ENCODE data around the gene HUNK.
"Not testable (repeated sequence)": the region's sequence is repeated elsewhere in the genome, so short reads cannot be mapped to it uniquely, and the experiment has no call there.

The HUNK gene

DNA sequence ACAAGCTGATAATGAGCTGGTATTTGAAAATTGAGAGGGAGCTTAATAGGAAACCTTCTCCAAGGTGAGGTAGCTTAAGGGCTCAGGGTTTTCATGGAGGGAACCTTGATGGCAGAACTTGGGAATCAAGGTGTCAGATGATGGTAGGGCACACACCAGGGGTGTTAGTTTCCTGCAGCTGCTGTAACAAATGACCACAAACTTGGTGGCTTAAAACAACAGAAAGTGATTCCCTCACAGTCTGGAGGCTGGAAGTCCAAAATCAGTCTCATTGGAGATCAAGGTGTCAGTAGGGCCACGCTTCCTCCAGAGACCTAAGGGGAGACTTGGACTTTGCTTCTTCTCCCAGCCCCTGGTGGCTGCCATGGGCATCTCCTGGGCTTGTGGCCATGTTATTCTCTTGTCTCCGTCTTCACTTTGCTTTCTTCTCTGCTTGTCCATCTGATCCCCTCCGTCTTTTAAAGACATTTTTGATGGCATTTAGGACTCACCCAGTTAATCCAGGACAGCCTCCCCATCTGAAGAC is 45.5 kb downstream of the HUNK start:
- no peak for DNase-seq (ENCODE audit: low read depth in 2 of 2)

DNA sequence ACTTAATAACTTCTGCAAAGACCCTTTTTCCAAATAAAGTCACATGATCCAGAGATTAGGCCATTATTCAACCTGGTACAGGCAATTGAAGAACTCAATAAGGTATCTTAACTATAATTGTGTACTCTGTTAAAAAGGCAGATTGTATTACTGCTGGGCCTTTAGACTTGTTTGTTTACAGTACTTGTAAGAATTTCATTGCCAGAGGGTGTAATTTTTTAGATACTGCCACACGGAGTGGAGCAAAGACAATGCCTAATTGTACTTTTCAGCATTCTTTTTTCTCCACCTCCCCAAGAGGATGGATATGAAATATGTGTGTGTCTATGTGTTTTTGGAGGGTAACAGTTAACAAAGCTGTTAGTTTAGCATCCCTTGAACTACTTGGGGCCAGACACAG is 47.5 kb downstream of the HUNK start:
- no peak for DNase-seq (ENCODE audit: low read depth in 2 of 2)

GRCh38 chr21:31921079-31921478 is 48.3 kb downstream of the HUNK start:
- no peak for DNase-seq (ENCODE audit: low read depth in 2 of 2)

- DNase-seq (ENCODE audit: low read depth in 2 of 2) = no peak
These were observed 50.1 kb downstream of the HUNK start for GRCh38 chr21:31922881-31923280.

- DNase-seq (ENCODE audit: low read depth in 2 of 2) = no peak
These were observed 50.9 kb downstream of the HUNK start for GRCh38 chr21:31923756-31924155.

DNA sequence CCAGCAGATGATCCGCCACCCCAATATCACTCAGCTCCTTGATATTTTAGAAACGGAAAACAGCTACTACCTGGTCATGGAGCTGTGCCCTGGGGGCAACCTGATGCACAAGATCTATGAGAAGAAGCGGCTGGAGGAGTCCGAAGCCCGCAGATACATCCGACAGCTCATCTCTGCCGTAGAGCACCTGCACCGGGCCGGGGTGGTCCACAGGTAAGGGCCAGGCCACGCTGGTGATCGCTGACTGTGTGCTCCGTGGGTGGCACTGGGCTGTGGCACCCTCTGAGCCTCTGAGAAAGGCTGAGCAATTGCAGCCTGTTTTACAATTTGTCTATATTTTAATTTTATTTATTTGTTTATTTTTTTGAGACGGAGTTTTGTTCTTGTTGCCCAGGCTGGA is 51.7 kb downstream of the HUNK start:
- no peak for DNase-seq (ENCODE audit: low read depth in 2 of 2)

DNA sequence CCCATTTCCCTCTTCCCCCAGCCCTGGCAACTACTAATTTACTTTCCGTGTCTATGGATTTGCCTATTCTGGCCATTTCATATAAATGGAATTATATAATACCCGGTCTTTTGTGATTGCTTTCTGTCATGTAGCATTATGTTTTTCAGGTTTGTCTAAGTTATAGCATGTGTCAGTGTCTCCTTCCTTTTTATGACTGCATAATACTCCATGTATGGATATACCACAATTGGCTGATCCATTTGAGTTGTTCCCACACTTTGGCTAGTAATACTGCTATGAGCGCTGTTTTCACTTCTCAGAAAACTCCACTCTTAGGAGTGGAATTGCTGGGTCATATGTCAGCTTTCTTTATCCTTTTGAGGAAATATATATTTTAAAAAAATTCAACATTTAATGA is 53.7 kb downstream of the HUNK start:
- no peak for DNase-seq (ENCODE audit: low read depth in 2 of 2)

- DNase-seq (ENCODE audit: low read depth in 2 of 2) = no peak
These were observed 55.0 kb downstream of the HUNK start for GRCh38 chr21:31927689-31928353.

GRCh38 chr21:31928656-31929055 is 55.8 kb downstream of the HUNK start:
- DNase-seq (ENCODE audit: low read depth in 2 of 2) = no peak

GRCh38 chr21:31929548-31929947 is 56.7 kb downstream of the HUNK start:
- no peak for DNase-seq (ENCODE audit: low read depth in 2 of 2)

DNA sequence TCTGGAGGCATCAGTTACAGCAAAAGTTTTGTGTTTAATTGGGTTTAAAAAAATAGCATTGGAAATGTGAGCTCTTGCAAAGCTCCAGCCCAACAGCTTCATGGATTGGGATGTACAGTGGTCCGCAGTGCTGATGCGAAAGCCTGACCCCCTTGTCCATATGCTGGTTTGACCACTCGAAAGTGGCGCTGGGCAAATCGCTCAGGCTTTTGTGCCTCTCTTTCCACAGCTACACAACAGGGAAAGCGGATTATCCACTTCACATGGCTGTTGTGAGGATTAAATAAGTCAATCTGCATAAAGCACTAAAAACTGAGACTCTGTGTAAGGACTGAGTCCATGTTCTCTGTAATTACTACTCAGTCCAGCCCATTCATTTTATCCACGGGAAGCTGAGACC is 57.2 kb downstream of the HUNK start:
- no peak for DNase-seq (ENCODE audit: low read depth in 2 of 2)

DNA sequence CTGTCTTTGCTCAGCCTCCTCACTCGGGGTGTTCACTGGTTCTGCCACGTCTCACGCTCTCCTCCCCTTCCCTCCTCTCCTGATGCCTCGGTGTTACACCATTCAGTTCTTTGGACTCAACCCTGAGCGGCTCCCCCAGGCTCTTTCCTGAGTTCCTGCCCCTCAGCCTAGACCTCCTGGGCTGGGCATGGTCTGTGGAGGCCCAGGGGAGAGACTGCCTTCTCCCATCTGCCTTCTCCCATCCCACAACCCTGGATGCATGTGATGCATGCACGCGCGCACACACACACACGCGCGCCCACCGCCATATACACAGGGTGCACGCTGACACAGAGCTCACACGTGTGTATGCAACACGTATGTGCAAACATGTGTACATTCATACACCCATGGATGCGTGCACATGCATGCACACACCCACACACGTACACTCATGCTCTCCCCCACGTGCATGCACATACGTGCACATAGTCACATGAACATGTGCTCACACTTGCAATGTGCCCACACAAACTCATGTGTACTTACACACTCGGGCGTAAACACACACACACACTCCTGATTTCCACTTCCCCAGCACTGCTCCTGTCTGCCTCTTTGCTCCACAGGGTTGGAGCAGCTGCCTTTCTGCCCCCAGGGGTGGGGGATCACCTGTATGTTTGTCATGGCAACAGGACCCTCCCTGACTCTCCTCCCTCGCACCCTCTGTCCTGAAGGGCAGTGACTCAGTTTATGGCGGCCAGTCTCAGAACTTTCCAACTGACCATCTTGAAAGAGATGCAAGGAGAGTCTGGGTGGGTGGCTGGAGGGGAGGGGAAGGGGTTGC is 59.0 kb downstream of the HUNK start:
- no peak for DNase-seq (ENCODE audit: low read depth in 2 of 2)

- DNase-seq (ENCODE audit: low read depth in 2 of 2) = no peak
These were observed 59.6 kb downstream of the HUNK start for GRCh38 chr21:31932470-31932764.

DNA sequence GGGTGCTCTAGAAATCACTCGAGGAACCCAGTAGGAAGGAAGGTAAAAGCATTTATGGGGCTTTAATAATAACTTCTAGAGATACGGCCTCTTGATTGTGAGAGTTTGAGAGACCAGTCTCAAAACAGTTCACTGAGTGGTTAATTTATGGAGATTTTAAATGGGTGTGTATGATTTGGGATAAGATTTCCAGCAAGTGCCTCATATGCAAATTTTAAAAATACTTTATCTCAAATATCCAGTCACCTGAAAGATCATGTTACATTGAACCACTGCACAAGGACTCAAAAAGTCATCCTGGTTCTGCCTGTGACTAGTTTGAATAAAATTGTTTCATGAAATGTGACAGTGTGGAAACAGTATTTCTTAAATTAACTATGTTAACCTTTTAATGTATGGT is 64.5 kb downstream of the HUNK start:
- no peak for DNase-seq (ENCODE audit: low read depth in 2 of 2)

- no peak for DNase-seq (ENCODE audit: low read depth in 2 of 2)
These were observed 65.8 kb downstream of the HUNK start for GRCh38 chr21:31938330-31939301.

DNA sequence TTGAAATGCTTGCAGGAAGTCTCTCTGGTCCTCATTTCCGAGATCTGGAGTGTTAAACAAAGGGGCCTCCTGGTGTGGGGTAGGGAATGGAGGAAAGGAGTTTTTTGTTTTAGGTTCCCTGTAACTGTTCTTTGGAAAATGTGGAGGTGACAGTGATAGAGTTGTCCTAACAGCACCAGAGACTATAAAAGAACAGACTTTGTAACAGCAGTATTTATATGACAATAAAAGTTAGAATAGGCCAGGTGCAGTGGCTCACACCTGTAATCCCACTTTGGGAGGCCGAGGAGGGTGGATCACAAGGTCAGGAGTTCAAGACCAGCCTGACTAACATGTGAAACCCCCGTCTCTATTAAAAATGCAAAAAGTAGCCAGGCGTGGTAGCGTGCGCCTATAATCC is 68.9 kb downstream of the HUNK start:
- no peak for DNase-seq (ENCODE audit: low read depth in 2 of 2)

- no peak for DNase-seq (ENCODE audit: low read depth in 2 of 2)
These were observed 70.7 kb downstream of the HUNK start for GRCh38 chr21:31943561-31943960.

DNA sequence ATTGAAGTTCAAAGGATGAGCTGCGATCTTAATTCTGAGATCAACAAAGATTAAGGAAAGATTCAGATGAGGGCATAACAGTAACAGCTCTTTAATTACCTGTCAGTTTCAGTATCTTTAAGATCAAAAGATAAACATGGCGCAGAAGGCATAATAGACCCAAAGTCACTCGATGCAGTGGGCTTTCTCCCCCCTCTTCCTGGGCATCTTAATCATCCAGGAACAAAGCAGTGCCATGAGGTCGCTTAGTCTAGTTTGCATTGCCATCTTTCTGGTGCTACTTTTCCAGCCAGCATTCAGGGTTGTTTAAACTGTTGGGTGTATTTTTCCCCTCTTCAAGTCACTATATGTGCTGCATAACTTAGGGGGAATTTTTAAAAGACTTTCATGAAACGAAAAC is 72.3 kb downstream of the HUNK start:
- no peak for DNase-seq (ENCODE audit: low read depth in 2 of 2)

GRCh38 chr21:31945546-31945945 is 72.7 kb downstream of the HUNK start:
- DNase-seq (ENCODE audit: low read depth in 2 of 2) = peak; percentile 78 to 80

DNA sequence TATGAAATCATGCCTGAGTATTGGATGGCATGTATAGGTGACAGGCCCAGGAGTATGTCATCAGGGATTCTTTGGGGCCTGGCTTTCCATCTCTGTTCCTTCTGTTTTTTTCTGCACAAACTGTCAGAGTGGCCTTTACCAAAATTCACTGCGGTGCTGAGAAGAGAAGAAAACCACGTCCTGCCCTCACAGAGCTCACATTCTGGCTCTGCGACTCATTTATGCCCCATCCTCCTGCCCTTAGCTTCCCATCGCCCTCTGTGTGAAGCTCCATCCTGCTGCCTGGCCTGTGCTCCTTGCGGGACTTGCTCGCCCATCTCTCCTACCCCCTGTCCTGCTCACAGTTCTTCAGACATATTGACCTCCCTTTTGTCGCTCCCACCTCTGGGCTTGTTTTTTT is 73.4 kb downstream of the HUNK start:
- no peak for DNase-seq (ENCODE audit: low read depth in 2 of 2)

GRCh38 chr21:31946876-31947550 is 74.2 kb downstream of the HUNK start:
- DNase-seq (ENCODE audit: low read depth in 2 of 2) = not testable (repeated sequence)

DNA sequence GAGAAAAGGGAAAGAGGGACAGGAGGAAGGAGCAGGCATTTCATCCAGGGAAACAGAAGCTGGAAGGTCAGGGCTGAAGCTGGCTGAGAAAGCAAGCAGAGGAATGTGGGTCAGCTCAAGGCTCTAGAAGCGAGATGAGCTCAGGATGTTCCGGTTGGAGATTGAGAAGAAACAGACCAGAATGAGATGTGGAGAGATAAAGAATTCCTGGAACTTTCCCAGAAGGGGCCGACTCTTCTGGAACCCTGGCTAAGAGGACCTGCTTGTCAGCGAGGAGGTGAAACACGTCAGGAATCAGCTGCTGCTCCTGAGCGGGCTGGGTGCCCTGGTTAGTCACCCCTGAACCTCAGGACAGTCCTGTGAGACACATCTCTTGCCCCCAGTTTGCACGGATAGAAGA is 75.9 kb downstream of the HUNK start:
- DNase-seq (ENCODE audit: low read depth in 2 of 2) = no peak

All from fibroblast of skin of left biceps (primary cell).